HG03045 (cell line): Measurements from ENCODE around the gene LRIT2.

Experiments used
- ATAC-seq: cut with Tn5 transposase; IDR thresholded peaks from one replicate; pipeline ENCODE4 v1.9.1; 2021; ENCODE audit warnings: mild to moderate bottlenecking, moderate library complexity; ENCODE audit not compliant: unreplicated experiment

LRIT2 gene

DNA sequence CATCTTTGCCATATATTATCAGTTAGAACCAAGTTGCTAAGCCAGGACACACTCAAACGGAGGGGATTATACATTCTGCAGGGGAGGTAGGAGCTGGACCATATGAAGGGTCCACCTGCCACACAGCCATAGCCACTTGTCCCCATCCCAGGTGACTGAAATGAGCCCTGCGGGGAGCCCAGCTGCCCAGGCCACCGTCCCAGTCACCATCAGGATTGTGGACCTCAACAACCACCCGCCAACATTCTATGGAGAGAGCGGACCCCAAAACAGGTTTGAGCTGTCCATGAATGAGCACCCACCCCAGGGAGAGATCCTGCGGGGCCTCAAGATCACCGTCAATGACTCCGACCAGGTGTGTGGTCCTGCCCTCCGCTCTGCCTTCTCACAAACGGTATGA, 17.3 kb downstream of the LRIT2 start:
- ATAC-seq, result no peak

GRCh38 chr10:84205853-84206525, 19.4 kb downstream of the LRIT2 start:
- ATAC-seq, result no peak

DNA sequence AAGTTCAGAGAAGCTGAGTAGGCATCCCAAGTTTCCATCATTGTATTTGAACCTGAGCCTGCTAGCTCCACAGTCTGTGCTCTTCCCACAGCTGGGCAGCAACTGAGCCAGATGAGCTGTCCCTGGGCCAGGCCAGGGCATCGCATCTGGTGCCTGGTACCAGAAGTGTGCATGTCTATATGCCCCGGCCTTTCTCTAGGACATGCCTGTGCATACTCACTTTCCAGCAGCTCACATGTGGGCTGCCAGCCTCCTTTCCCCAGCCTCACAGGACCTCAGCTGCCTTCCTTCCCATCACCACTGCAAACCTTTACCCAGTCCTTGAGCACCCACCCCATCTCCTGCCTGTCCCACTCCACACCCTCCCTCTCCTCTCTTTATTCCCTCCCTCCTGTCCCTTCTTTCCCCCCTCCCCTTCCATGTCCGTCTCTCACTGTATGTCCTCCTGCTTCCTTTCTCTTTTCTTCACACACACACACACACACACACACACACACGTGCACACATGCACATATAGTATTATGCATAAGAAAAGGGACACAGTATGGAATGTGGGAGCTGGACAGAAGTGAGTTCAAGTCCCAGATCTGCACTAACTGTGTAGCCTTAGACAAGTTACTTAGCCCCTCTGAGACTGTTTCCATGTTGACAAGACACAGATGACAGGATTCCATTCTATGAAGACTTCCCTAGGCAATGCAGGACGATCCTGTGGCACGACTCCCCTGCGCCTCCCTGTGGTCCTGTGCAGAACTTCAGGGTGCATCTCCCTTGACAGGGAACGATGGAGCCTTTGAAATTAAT, 20.1 kb downstream of the LRIT2 start:
- ATAC-seq, result peak; percentile 77

DNA sequence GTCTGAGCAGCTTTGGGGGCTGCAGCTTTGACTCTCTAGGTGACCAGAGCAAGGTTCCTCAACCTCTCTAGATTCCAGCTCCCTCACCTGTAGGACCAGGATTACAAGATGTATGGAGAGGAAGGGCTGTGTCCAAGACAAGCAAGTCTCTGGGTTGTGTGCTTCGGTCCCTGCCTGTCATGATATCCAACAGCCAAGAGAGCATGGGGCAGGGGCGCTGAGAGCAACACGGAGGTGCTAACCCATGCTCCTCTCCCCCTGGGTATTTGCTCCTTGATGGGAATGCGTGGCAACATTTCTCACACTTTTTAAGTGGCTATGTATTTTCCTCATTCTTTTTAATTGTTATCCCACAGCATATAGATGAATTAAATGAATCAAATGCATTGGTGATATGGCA, 20.7 kb downstream of the LRIT2 start:
- no peak for ATAC-seq

DNA sequence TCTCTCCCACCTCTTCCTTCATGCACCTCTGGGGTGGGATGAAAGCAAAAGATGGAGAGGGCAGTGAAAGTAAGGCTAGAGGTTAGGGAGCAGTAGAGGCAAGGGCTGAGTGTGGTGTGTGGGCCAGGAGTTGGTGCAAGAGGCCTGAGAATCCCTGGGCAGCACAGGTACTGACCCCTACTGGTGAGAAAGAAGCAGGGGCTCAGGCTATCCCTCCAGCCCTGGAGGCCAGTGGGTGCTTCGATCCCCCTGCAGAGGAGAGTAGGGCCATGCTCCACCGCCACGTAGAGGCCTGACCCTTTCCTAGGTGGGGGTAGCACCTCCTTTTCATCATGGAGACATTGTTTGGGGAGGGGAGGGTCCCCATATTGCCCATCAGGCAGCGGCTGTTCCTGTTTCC, 21.2 kb downstream of the LRIT2 start:
- ATAC-seq, result peak; percentile 45

DNA sequence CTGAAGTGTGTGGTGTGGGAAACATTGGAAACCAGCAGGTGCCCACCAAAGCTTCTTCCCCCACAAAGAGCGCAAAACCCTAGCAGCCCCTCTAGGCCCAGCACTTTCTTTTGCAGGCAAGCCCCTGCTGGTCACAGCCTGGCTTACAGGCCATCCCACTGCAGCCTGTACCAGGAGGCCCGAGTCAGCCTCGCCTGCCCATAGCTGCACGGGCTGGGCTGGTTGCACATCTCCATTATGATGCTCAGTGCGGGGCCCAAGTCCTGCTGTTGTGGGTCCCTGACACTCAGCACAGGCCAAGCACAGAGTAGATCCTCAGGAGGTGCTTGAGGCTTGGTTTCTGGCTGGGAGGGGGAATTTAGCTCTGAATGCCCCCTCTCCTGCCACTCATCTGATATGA, 23.0 kb downstream of the LRIT2 start:
- no peak for ATAC-seq

- no peak for ATAC-seq
Measured at GRCh38 chr10:84201682-84202081, 23.7 kb downstream of the LRIT2 start.

- no peak for ATAC-seq
Measured at GRCh38 chr10:84201244-84201606, 24.1 kb downstream of the LRIT2 start.

GRCh38 chr10:84200537-84201243, 24.7 kb downstream of the LRIT2 start:
- no peak for ATAC-seq

- no peak for ATAC-seq
Measured at GRCh38 chr10:84198206-84198915, 27.0 kb downstream of the LRIT2 start.

- no peak for ATAC-seq
Measured at GRCh38 chr10:84197643-84198042, 27.7 kb downstream of the LRIT2 start.

DNA sequence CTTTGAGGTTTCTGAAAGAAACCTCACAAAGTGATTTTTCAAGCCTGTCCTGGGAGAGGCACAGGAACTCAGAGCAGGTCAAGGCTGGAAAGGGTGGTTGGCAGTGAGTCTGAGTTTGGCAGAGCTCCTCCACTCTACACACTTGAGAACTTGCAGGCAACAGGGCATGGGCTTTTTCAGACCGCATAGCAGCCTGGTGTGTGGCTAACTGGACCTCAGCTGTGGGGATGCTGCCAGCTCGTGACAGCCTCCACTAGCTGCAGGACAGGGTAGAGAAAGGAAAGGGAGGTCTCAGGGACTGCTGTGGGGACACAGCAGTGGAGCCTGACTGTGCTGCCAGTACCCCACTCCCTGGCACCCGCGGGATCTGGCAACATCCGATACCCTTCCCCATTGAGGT, 28.4 kb downstream of the LRIT2 start:
- no peak for ATAC-seq

GRCh38 chr10:84196083-84196482, 29.3 kb downstream of the LRIT2 start:
- ATAC-seq, result no peak

GRCh38 chr10:84195044-84195830, 30.1 kb downstream of the LRIT2 start:
- ATAC-seq, result peak; percentile 3

GRCh38 chr10:84194424-84195043, 30.8 kb downstream of the LRIT2 start, which contains the start of gene CDHR1:
CDHR1 (plus strand) TSS chr10:84194537; CDS start chr10:84194761, 224 bp downstream.
- ATAC-seq, result peak; percentile 76

- ATAC-seq, result peak; percentile 27
Measured at GRCh38 chr10:84193846-84194423, 31.4 kb downstream of the LRIT2 start.

- ATAC-seq, result no peak
Measured at GRCh38 chr10:84193327-84193726, 32.0 kb downstream of the LRIT2 start.

- no peak for ATAC-seq
Measured at GRCh38 chr10:84191106-84191505, 34.2 kb downstream of the LRIT2 start.

DNA sequence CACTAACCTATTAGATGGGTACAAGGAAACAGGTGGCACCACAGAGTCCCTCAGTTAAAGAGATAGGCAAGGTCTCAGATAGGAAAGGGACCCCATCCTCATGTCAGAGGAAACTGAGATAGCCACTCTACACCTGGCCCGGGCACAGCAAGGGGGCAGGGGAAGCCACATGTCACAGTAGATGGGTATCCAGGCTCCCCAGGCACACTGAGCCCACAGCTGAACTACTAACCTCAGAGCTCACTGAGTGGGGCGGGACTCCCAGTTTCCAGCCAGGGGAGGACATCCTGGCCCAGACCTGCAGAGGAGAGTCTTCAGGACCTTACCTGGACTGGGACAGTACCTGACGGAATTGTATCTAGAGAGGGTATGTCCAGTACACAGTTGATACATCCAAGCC, 34.7 kb downstream of the LRIT2 start:
- ATAC-seq, result no peak

- ATAC-seq, result no peak
Measured at GRCh38 chr10:84188815-84189214, 36.5 kb downstream of the LRIT2 start.
